Urinary bladder (tissue), 4 donors: ENCODE measurements around the gene DAB2. TPM values are rescaled to one million over a fixed set of nuclear protein-coding genes. Genes with fewer than 3 reads are reported as not detected.
A peak's percentile ranks its signal among the peaks of the same experiment; 100 is the strongest.

Experiments used
- DNase-seq: peaks from one replicate; pipeline ENCODE4 v3.0.0-alpha.2; 2015; ENCODE audit errors: extremely low spot score
- H3K27ac ChIP-seq: one replicate; pipeline ENCODE4 v1.5.1; 2013; ENCODE audit warnings: low read depth, mild to moderate bottlenecking, moderate library complexity
- H3K36me3 ChIP-seq: one replicate; pipeline ENCODE4 v1.6.1; 2013; ENCODE audit warnings: mild to moderate bottlenecking, moderate library complexity; ENCODE audit not compliant: insufficient read depth
- H3K4me1 ChIP-seq: one replicate; pipeline ENCODE4 v1.6.1; 2013; ENCODE audit warnings: mild to moderate bottlenecking, moderate library complexity; ENCODE audit not compliant: insufficient read depth
- H3K4me3 ChIP-seq: one replicate; pipeline ENCODE4 v1.5.1; 2013; ENCODE audit warnings: low read depth, low read length
- WGBS: extraction: QIAGEN DNeasy Blood & Tissue Kit; methylation state at CpG from one replicate; pipeline ENCODE4 v1.1.7; 2013; 5-methylcytosine and 5-hydroxymethylcytosine counted together
- polyA plus RNA-seq: library from polyadenylated mRNA; stranded (reverse); fragments of 200-250 nt; gene quantifications from one replicate; pipeline ENCODE4 v1.2.3, GENCODE V29; 2013
- total RNA-seq: library from RNA; depleted of rRNA; stranded (reverse); fragments of >200 nt; gene quantifications from one replicate; pipeline ENCODE4 v1.2.3, GENCODE V29; 2014
- donor health status: healthy with polysubstance abuse.
- donor health status: healthy.

DAB2 gene
- total and polyA plus RNA-seq, 2 donors: 21.4 to 167 TPM

DNA sequence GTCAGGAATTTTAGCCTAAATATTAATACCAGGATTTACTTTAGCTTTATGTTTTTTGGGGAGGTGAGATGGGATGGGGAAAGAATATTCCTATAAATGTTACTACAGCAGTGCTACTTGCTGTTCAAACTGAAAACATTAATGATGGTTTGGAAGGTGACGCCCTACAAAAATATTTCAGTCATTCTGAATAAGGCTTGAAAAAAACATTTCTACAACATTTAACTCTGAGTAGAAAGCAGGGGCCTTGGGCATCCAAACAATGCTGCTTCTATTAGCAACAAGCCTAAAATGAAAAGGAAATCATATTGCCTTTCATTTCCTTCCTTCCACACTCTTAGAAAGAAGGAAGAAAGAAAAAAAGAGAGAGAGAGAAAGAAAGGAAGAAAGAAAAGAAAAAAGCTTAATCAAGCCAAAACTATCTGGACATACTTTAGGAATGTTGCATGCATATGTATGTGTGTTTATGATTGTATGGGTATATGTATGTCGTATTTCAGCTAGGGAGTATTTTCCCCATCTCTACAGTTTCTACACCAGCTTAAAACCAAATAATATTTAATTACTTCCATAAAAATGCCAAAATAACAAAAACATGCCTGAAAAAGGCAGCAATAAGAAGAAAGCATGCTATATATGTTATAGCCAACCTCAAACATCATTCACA lies 16.3 kb upstream of the DAB2 start:
- DNase-seq: no peak
- Histone ChIP-seq H3K4me3 (no peak overlapping the region), H3K4me1 (no peaks in the 10 kb centered on the region), H3K27ac (no peak overlapping the region), H3K36me3 (no peaks in the 10 kb centered on the region)
- 49% methylated on average over 2 of the region's 2 CpGs for WGBS

DNA sequence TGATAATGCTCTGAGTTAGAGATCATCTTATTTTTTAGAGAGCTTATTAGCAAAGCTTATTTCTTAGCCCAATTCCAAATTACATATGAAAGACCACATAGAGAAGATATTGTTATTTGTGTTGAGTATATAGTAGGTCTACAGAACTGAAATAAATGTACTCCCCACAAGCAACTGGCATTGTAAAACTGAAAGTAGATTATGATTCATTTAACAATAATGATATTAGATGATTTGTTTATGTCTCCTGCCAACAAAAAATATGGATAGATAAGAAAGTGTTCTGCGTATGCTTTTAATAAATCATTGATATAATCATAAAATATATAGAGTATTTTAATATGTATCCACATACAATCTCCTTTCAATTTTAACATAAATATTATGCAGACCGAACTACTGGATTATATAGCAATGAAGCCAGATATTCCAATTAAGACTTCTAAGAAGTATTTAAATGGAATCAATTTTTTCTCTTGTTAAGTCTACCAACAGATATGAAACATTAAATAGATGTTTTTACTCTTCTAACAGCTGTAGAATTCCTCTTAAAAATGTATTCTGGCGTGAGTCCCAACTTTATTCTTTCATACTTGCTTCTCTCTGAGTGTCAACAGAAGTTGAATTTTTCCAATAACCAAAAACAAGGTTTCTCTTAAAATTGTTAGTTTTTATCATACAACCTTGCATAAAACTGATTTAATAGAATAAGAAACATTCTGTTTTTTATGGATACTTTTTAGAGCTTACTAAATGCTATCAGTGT lies 15.6 kb upstream of the DAB2 start:
- H3K36me3 ChIP-seq: no peaks in the 10 kb centered on the region
- WGBS: 39% methylated on average over 3 of the region's 3 CpGs
- no peak for DNase-seq
- H3K4me1 ChIP-seq: no peaks in the 10 kb centered on the region
- no peak overlapping the region for H3K27ac ChIP-seq
- H3K4me3 ChIP-seq: no peak overlapping the region

DNA sequence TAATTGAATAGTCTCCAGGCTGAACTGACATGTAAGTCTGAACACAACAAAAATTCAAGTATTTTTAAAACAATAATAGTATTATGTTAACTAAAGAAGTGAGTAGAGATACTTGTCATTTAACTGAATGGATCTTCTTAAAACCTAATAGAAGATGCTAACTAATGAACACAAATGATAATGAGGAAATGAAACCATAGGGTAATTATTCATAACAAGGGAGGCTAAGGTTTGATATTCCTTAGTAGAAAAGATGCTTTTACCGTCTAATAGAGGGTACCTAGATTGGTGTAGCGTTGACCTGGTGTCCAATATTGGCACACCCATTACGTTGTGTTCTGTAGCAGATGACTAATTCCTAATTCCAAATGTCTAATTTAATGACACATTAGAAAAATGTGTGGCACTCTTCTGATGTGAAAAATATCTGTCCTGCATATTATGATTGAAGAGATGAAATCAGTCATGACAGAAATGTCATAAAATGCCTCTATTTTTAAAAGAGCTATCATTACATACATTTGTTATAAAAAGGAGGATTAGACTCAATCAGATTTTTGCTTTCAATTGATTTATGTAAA lies 14.9 kb upstream of the DAB2 start:
- no peaks in the 10 kb centered on the region for H3K4me1 ChIP-seq
- WGBS: 89% methylated on average over 3 of the region's 3 CpGs
- no peak overlapping the region for H3K4me3 ChIP-seq

DNA sequence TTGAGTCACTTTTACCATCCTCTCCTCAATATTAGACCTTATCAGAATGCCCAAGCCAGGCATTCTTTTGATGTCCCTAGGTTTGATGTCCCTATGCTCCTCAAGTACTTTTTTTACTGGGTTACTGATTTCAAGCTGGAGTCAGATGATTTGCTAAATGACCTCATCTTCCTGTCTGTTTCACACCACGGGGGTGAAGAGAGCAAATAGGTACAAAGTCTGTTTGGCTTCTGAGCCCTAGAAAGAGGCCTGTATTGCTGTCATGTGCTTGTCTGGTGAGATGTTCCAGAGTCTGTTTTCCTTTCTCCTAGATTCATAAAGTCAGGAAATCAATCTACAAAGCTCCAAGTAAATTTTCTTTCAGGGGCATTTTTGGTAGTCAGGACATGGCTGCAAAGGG lies 12.7 kb upstream of the DAB2 start:
- no peak overlapping the region for H3K4me3 ChIP-seq
- WGBS: 13% methylated on average over 1 of the region's 1 CpG
- no peaks in the 10 kb centered on the region for H3K4me1 ChIP-seq
- no peak overlapping the region for H3K27ac ChIP-seq
- no peak for DNase-seq
- no peaks in the 10 kb centered on the region for H3K36me3 ChIP-seq

More for the DNA sequence above, 14.9 kb upstream of the DAB2 start:
- no peak for DNase-seq
- no peaks in the 10 kb centered on the region for H3K36me3 ChIP-seq
- no peak overlapping the region for H3K27ac ChIP-seq

DNA sequence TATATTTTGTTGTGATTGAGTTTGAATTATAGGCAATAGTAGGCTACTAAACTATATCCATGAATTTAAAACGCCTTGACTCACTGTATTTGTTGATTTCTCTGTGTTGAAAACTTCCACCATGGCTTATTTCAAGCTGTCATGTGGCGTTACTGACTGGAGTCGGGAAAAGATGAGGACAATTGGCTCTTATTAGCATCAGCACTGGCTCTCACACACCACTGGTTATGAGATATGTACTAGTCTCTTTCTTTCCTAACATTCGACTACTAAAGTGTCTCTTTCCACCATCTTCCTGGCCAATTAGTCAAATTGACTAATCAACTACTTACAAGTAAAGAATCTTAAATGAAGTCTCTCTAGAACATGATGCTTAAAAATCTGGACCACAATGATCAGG lies 9.1 kb upstream of the DAB2 start:
- Histone ChIP-seq H3K4me1 (no peaks in the 10 kb centered on the region), H3K36me3 (no peaks in the 10 kb centered on the region), H3K4me3 (no peak overlapping the region), H3K27ac (no peak overlapping the region)
- DNase-seq: no peak
- WGBS: 52% methylated on average over 4 of the region's 4 CpGs

DNA sequence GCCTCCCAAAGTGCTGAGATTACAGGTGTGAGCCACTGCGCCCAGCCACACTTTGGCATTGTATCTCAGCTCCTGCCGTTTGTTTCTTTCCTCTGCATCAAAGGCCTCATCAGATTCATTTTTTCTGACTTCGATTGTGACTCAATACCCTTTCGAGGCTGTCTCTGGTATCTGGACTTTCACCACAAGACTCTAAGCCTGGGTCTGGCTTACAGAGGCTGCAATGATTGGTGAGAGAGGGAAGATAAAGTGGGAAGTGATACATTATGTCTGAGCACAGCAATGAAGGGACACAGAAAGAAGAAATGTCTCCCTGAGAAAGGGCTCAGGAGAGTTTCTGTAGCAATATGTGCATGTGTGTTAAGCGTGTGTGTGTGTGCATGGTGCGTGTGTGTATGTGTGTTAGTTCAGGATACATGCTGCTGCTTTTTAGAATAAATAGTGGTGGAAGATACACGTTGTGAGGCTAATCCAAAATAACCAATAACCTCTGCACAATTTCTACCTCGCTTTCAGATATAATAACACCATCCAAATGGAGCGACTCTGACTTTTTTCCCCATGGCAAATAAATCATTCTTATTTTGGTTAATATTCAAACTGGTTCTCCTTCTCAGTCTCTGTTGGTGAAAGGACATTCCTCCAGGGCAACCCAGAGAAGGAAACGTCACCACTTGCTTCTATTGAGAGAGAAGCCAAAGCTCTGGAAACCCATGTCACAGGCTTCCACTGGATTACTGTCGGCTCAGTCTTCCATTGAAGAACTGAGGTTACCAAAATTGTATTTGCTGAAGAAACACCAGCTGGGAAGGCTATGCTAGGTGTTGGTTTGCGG lies 8.1 kb upstream of the DAB2 start:
- no peak overlapping the region for H3K4me3 ChIP-seq
- H3K27ac ChIP-seq: no peak overlapping the region
- no peaks in the 10 kb centered on the region for H3K36me3 ChIP-seq
- H3K4me1 ChIP-seq: no peaks in the 10 kb centered on the region
- WGBS: 87% methylated on average over 12 of the region's 12 CpGs
- no peak for DNase-seq

DNA sequence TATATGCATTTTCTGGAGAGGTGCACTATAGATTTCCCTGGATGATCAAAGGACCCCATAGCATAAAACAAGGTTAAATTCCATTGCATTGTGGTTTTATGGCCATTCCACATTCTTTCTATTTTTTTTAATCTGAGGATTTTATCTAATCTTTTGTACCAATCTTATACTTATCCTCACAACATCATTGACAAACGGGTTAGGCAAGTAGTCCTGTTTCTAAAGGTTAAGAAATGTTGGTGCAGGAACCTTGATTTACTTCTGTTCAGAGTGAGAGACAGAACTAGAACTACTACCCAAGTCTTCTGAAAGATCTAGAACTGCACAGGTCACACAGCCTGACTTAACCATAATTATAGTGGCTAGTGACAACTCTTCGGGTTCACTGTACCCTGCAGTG lies 5.7 kb upstream of the DAB2 start:
- Histone ChIP-seq H3K36me3 (no peaks in the 10 kb centered on the region), H3K4me3 (no peak overlapping the region), H3K27ac (no peak overlapping the region), H3K4me1 (no peaks in the 10 kb centered on the region)
- WGBS: 78% methylated on average over 2 of the region's 2 CpGs
- DNase-seq: no peak

DNA sequence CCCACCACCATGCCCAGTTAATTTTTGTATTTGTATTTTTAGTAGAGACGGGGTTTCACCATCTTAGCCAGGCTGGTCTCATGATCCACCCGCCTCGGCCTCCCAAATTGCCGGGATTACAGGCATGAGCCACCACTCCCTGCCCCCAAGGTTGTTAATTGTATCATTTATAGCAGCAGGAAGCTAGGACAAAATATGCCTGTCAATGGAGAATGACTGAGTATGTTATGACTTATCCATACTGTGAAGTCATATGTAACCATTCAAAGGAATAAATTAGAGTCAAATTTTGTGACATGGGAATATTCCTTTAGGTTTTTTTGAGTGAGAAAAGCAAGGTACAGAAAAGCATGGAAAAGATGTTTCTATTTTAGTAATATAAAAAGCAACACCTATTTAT lies 3.9 kb upstream of the DAB2 start:
- DNase-seq: no peak
- no peak overlapping the region for H3K27ac ChIP-seq
- 93% methylated on average over 4 of the region's 4 CpGs for WGBS
- no peaks in the 10 kb centered on the region for H3K4me1 ChIP-seq
- H3K4me3 ChIP-seq: no peak overlapping the region
- no peaks in the 10 kb centered on the region for H3K36me3 ChIP-seq

DNA sequence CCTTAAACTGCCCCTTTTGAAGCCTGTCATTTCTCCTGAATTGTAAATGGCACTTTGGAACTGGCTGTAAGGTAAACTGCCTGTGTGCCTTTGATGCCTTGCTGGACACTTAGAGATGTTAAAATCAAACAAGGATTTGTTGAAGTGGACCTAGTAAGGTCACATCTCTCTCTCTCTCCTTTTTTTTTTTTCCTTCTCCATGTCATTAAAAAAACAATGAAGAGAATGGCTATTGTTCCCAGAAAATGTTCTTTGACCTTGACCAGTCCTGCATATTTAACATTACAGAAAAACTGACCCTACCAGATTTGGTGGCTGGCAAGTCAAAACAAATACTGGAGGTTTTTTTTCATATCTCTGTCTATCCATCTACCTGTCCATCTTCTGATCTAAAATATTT lies 2.9 kb upstream of the DAB2 start:
- Histone ChIP-seq H3K4me3 (no peak overlapping the region), H3K27ac (peak overlapping the region; percentile 1), H3K4me1 (no peaks in the 10 kb centered on the region), H3K36me3 (no peaks in the 10 kb centered on the region)
- no peak for DNase-seq

DNA sequence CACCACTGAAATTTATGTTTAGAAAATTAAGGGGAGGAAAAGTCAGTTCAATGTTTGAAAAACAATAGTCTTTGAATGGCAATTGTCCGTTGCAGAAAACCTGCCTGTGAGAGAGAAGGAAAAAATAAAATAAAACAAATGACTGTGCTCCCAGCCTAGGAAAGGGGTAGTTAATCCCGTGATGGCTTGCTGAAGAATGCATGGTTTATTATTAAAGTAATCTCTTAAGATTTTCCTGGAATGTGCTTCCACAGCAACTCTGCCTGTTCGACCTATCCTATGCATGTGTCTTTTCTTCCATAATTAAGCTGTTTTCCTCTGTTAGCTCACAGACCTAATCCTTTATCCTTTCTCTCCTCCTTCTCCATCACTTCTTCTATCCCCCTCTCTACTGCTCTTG lies 2.4 kb upstream of the DAB2 start:
- Histone ChIP-seq H3K27ac (peak overlapping the region; percentile 1), H3K4me3 (no peak overlapping the region), H3K4me1 (no peaks in the 10 kb centered on the region), H3K36me3 (no peaks in the 10 kb centered on the region)
- 14% methylated on average over 3 of the region's 3 CpGs for WGBS
- no peak for DNase-seq

DNA sequence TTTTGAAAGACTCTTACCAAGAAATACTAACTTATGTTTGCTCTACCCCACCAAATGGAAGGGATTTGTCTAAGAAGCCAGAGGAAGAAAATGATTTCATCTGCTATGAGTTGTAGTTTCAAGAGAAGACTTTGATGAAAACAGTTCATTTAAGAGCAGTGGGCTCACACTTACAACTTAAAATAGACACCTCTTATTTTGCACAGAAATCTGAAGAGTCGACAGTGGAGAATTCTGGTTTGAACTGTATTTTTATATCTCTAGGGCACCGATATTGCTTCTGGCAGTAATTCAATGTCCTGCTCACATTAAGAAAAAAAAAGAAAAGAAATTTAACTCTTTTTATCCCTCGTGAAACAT lies 1.9 kb upstream of the DAB2 start:
- no peaks in the 10 kb centered on the region for H3K36me3 ChIP-seq
- H3K4me1 ChIP-seq: peaks cover 1% of the 10 kb centered on the region
- no peak overlapping the region for H3K4me3 ChIP-seq
- WGBS: 15% methylated on average over 3 of the region's 3 CpGs
- no peak for DNase-seq
- no peak overlapping the region for H3K27ac ChIP-seq

DNA sequence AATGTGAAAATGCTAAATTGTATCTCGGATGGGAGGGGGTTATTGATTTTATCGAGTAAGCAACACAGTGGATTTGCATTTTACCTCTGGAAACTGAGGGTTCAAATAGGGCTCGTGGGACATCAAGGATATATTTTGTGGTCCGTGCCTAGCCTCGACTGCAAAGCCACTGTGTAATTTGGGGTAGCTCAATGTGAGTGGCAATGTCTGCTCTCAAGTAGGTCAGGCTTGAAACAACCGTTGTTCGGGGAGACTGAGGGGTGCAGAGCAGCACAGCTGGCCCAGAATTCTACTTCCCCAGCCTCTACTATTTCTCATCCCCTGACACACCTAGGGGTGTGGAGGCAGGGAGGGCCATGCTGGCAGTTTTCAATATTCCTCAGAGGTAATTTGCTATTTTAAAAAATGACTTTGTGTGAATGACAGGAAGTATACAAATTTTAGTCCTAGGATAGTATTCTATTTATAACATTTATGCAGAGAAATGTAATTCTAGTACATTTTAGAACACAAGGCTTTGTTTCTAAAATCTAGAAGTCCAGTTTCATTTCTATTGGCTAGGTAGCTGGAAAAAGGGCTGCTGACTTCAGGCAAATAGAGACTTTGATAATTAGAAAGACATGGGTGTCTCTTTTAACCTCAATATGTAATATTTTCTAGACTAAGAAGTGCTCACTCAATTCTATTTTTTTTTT lies 1.4 kb upstream of the DAB2 start:
- H3K36me3 ChIP-seq: no peaks in the 10 kb centered on the region
- no peak overlapping the region for H3K4me3 ChIP-seq
- peaks cover 1% of the 10 kb centered on the region for H3K4me1 ChIP-seq
- H3K27ac ChIP-seq: no peak overlapping the region
- 48% methylated on average over 7 of the region's 7 CpGs for WGBS
- no peak for DNase-seq

DNA sequence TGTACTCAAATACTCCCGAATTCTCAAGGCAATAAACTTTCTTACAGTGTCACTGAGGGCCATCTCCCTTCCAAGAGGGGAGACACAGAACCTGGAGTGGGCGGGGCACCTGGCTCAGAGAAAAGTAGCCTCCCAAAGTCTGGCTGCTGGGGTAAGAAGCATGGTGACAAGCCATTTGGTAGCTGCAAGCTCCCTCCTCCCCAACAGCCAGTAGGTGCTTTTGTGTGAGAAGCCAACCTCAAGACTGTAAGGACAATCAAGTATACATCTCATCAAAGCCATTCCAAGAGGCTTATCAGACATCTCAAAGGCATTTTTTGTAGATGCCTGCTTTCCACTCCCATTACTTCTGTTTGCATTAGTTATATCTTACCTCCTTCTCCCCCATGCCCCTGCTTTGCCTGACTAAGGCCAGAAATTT lies 1.4 kb downstream of the DAB2 start:
- H3K36me3 ChIP-seq: no peaks in the 10 kb centered on the region
- 54% methylated on average over 2 of the region's 2 CpGs for WGBS
- H3K4me1 ChIP-seq: peaks cover 1% of the 10 kb centered on the region
- DNase-seq: no peak
- H3K4me3 ChIP-seq: peak overlapping the region; percentile 64
- no peak overlapping the region for H3K27ac ChIP-seq
